Gastroesophageal sphincter (tissue), 3 donors: ENCODE measurements around the gene PPAN.

Experiments
- CTCF ChIP-seq, 4 experiments: fragments of 200-600 bp in 2 of 4; fragments of 450-650 bp in 2 of 4; sonication (generic) in 1 of 4; IDR thresholded peaks; one replicate each; pipeline ENCODE4 v1.5.1; 2017 to 2019; ENCODE audit warnings: antibody characterized with exemption in 4 of 4, mild to moderate bottlenecking in 2 of 4, moderate library complexity in 2 of 4
- POLR2A ChIP-seq, 2 donors: fragments of 450-650 bp; IDR thresholded peaks; one replicate each; pipeline ENCODE4 v1.6.1; 2017; ENCODE audit warnings: antibody characterized with exemption in 2 of 2, mild to moderate bottlenecking in 2 of 2, moderate library complexity in 1 of 2
- POLR2AphosphoS5 ChIP-seq: sonication (generic); formaldehyde crosslinking; IDR thresholded peaks from one replicate; pipeline ENCODE4 v1.6.1; 2017; ENCODE audit warnings: antibody characterized with exemption

GRCh38 chr19:10122045-10122444 is 15.9 kb downstream of the PPAN start:
- TF ChIP-seq POLR2A (IDR thresholded peaks at IDR 0.05) = no peak
- no peak for TF ChIP-seq CTCF (IDR thresholded peaks at IDR 0.05)
- peak; percentile 66 for TF ChIP-seq POLR2AphosphoS5
